Neural progenitor cell (in vitro differentiated cells): ENCODE results near the gene PRSS8.

Experiments used
- CTCF ChIP-seq: fragments of 200-600 bp; sonication (generic); IDR thresholded peaks from 2 replicates; pipeline ENCODE4 v1.5.1; 2017; ENCODE audit warnings: antibody characterized with exemption, mild to moderate bottlenecking
- EZH2phosphoT487 ChIP-seq: fragments of 200-600 bp; sonication (generic); IDR thresholded peaks from 2 replicates; pipeline ENCODE4 v1.6.1; 2017; ENCODE audit warnings: antibody characterized with exemption

GRCh38 chr16:31179219-31179746, 43.8 kb upstream of the PRSS8 start:
- TF ChIP-seq CTCF (no peak), EZH2phosphoT487 (no peak)
